Osteocyte (in vitro differentiated cells): Measurements from ENCODE around the gene ZNF564. TPM values are rescaled to one million over a fixed set of nuclear protein-coding genes. Genes with fewer than 3 reads are reported as not detected.

ENCODE experiments used
- DNase-seq: peaks from one replicate; pipeline ENCODE4 v3.0.0; 2021; ENCODE audit warnings: mixed read lengths; ENCODE audit not compliant: unreplicated experiment; ENCODE audit errors: extremely low spot score
- H3K27ac Mint-ChIP-seq: one replicate; pipeline ENCODE4 v1.8.0; 2021; ENCODE audit warnings: mild to moderate bottlenecking, mixed read lengths; ENCODE audit not compliant: unreplicated experiment
- H3K27me3 Mint-ChIP-seq: one replicate; pipeline ENCODE4 v1.8.0; 2021; ENCODE audit warnings: mixed read lengths; ENCODE audit not compliant: unreplicated experiment
- H3K36me3 Mint-ChIP-seq: one replicate; pipeline ENCODE4 v1.8.0; 2021; ENCODE audit warnings: mixed read lengths; ENCODE audit not compliant: unreplicated experiment
- H3K4me1 Mint-ChIP-seq: one replicate; pipeline ENCODE4 v1.8.0; 2021; ENCODE audit warnings: mixed read lengths; ENCODE audit not compliant: unreplicated experiment
- H3K4me3 Mint-ChIP-seq: one replicate; pipeline ENCODE4 v1.8.0; 2021; ENCODE audit warnings: mild to moderate bottlenecking, moderate library complexity, mixed read lengths; ENCODE audit not compliant: unreplicated experiment
- H3K9me3 Mint-ChIP-seq: one replicate; pipeline ENCODE4 v1.8.0; 2021; ENCODE audit warnings: mixed read lengths; ENCODE audit not compliant: unreplicated experiment
- long read RNA-seq: library from polyadenylated mRNA; unstranded; transcript quantifications from one replicate; pipeline ENCODE4 v2.0.0, GENCODE V29; 2021
- total RNA-seq: library from RNA; stranded (reverse); gene quantifications from 2 replicates; pipeline ENCODE4 v1.2.1, GENCODE V29; 2021
- TF ChIP-seq, protein P1 (sequence below): fragments of 200-600 bp; sonication (generic); IDR thresholded peaks from 2 replicates; pipeline ENCODE4 v1.5.0; 2021; ENCODE audit warnings: antibody characterized with exemption, mild to moderate bottlenecking, moderate library complexity

Gene ZNF564
- 10.7 and 12.9 TPM in 2 replicates for total RNA-seq
- long read RNA-seq, transcript ZNF564-201 (4 exons, 2,935 nt), result major isoform, 40 of 46 reads
- long read RNA-seq, partial matches to known transcripts, result 2 of 46 reads
- long read RNA-seq, other reads (novel, unspliced or antisense), result 4 of 46 reads

GRCh38 chr19:12551060-12551832 lies at the start of gene ZNF564:
ZNF564 (minus strand) TSS chr19:12551482; CDS start chr19:12551332, 150 bp downstream.
- Mint-ChIP-seq H3K4me1 (peaks cover 24% of the 10 kb centered on the region), H3K36me3 (peaks cover 19% of the 10 kb centered on the region), H3K9me3 (peaks cover under 1% of the 10 kb centered on the region), H3K27me3 (no peaks in the 10 kb centered on the region), H3K4me3 (peak within 1 kb of the TSS; percentile 95), H3K27ac (peak within 1 kb of the TSS; percentile 94)
- TF ChIP-seq, protein P1, sequence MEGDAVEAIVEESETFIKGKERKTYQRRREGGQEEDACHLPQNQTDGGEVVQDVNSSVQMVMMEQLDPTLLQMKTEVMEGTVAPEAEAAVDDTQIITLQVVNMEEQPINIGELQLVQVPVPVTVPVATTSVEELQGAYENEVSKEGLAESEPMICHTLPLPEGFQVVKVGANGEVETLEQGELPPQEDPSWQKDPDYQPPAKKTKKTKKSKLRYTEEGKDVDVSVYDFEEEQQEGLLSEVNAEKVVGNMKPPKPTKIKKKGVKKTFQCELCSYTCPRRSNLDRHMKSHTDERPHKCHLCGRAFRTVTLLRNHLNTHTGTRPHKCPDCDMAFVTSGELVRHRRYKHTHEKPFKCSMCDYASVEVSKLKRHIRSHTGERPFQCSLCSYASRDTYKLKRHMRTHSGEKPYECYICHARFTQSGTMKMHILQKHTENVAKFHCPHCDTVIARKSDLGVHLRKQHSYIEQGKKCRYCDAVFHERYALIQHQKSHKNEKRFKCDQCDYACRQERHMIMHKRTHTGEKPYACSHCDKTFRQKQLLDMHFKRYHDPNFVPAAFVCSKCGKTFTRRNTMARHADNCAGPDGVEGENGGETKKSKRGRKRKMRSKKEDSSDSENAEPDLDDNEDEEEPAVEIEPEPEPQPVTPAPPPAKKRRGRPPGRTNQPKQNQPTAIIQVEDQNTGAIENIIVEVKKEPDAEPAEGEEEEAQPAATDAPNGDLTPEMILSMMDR, result no peak
- DNase-seq, result peak; percentile 96

DNA sequence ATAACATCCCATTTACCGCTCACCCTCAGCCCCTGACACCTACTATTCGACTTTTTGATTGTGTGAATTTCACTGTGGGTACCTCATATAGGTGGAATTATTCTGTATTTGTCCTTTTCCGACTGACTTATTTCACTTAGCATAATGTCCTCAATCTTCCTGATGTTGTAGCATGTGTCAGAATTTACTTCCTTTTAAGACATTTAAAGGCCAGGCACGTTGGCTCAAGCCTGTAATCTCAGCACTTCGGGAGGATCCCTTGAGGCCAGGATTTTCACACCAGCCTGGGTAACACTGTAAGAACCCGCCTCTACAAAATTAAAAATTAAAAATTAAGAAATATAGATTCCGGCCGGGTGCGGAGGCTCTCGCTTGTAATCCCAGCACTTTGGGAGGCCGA lies 46.3 kb upstream of the ZNF564 start:
- Mint-ChIP-seq H3K27ac (no peak overlapping the region), H3K4me3 (no peak overlapping the region), H3K36me3 (peaks cover 27% of the 10 kb centered on the region), H3K27me3 (no peaks in the 10 kb centered on the region), H3K4me1 (no peaks in the 10 kb centered on the region), H3K9me3 (no peaks in the 10 kb centered on the region)
- peak; percentile 17 for DNase-seq
- TF ChIP-seq, protein P1, result no peak

- Mint-ChIP-seq H3K27me3 (no peaks in the 10 kb centered on the region), H3K27ac (no peak overlapping the region), H3K36me3 (peaks cover 27% of the 10 kb centered on the region), H3K9me3 (no peaks in the 10 kb centered on the region), H3K4me3 (no peak overlapping the region), H3K4me1 (no peaks in the 10 kb centered on the region)
- TF ChIP-seq, protein P1, result no peak
- peak; percentile 81 for DNase-seq
Measured at GRCh38 chr19:12596927-12597548, 45.8 kb upstream of the ZNF564 start.

- Mint-ChIP-seq H3K9me3 (peaks cover under 1% of the 10 kb centered on the region), H3K4me1 (no peaks in the 10 kb centered on the region), H3K27me3 (no peaks in the 10 kb centered on the region), H3K4me3 (no peak overlapping the region), H3K36me3 (peaks cover 31% of the 10 kb centered on the region), H3K27ac (no peak overlapping the region)
- peak; percentile 73 for DNase-seq
- TF ChIP-seq, protein P1, result no peak
Measured at GRCh38 chr19:12596485-12596884, 45.2 kb upstream of the ZNF564 start.

- H3K9me3 Mint-ChIP-seq, result peaks cover 29% of the 10 kb centered on the region
Measured at GRCh38 chr19:12581100-12581499, 29.8 kb upstream of the ZNF564 start.

More at GRCh38 chr19:12581100-12581499, 29.8 kb upstream of the ZNF564 start:
- no peaks in the 10 kb centered on the region for H3K4me1 Mint-ChIP-seq
- peak; percentile 1 for DNase-seq
- no peak overlapping the region for H3K4me3 Mint-ChIP-seq
- H3K27ac Mint-ChIP-seq, result no peak overlapping the region
- TF ChIP-seq, protein P1, result no peak
- no peaks in the 10 kb centered on the region for H3K27me3 Mint-ChIP-seq
- peaks cover 57% of the 10 kb centered on the region for H3K36me3 Mint-ChIP-seq
